HL-60 (cell line): Measurements from ENCODE around the gene NEU2.

ENCODE experiments used
- GABPA ChIP-seq: IDR thresholded peaks from 2 replicates; pipeline ENCODE4 v1.6.1; 2012; ENCODE audit warnings: low read depth
- POLR2AphosphoS5 ChIP-seq: IDR thresholded peaks from 2 replicates; pipeline ENCODE4 v1.6.1; 2012; ENCODE audit warnings: low read depth
- SPI1 ChIP-seq: IDR thresholded peaks from 2 replicates; pipeline ENCODE4 v1.6.1; 2012; ENCODE audit warnings: low read depth, mild to moderate bottlenecking, borderline replicate concordance
- TF ChIP-seq, protein P1 (sequence below): IDR thresholded peaks from one replicate; pipeline ENCODE4 v1.5.1; 2011; ENCODE audit warnings: low read length, control low read depth, inconsistent platforms; ENCODE audit not compliant: insufficient read depth

DNA sequence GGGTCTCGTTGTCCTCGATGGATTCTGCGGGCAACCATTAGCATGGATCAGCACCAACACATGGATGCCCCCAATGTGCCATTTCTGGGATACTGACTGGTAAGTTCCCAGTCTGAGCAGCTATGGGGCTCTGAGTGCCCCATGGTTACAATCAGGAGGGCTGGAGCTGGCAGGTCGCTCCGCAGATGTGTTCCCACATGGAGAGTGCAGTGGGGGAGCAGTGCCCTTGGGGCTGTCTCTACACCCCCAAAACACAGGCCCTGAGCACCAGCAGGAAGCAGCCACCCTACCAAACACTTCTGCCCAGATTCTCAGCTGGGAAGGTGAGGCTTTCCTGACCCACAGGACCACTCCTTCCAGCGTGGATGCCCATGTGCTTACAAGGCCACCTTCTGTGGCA, 27.4 kb upstream of the NEU2 start:
- TF ChIP-seq SPI1 (no peak), GABPA (no peak), POLR2AphosphoS5 (no peak)
- TF ChIP-seq, protein P1, sequence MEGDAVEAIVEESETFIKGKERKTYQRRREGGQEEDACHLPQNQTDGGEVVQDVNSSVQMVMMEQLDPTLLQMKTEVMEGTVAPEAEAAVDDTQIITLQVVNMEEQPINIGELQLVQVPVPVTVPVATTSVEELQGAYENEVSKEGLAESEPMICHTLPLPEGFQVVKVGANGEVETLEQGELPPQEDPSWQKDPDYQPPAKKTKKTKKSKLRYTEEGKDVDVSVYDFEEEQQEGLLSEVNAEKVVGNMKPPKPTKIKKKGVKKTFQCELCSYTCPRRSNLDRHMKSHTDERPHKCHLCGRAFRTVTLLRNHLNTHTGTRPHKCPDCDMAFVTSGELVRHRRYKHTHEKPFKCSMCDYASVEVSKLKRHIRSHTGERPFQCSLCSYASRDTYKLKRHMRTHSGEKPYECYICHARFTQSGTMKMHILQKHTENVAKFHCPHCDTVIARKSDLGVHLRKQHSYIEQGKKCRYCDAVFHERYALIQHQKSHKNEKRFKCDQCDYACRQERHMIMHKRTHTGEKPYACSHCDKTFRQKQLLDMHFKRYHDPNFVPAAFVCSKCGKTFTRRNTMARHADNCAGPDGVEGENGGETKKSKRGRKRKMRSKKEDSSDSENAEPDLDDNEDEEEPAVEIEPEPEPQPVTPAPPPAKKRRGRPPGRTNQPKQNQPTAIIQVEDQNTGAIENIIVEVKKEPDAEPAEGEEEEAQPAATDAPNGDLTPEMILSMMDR = no peak
